GM08714 (cell line): ENCODE measurements around the gene ASPG.

ENCODE experiments used
- H3K4me3 ChIP-seq: fragments of 200-500 bp; sonication (Bioruptor generic); 2 replicates; pipeline ENCODE4 v1.5.1; 2014; ENCODE audit warnings: mild to moderate bottlenecking, low read length, inconsistent platforms
- ZNF274 ChIP-seq: IDR thresholded peaks from 2 replicates; pipeline ENCODE4 v1.6.1; 2012; ENCODE audit warnings: mild to moderate bottlenecking, low read depth, low read length

The ASPG gene

GRCh38 chr14:104161602-104162367 is 76.3 kb downstream of the ASPG start:
- no peak for TF ChIP-seq ZNF274
- no peak overlapping the region for H3K4me3 ChIP-seq

- no peak for TF ChIP-seq ZNF274
- no peak overlapping the region for H3K4me3 ChIP-seq
Measured at GRCh38 chr14:104162495-104162894, 77.0 kb downstream of the ASPG start.

DNA sequence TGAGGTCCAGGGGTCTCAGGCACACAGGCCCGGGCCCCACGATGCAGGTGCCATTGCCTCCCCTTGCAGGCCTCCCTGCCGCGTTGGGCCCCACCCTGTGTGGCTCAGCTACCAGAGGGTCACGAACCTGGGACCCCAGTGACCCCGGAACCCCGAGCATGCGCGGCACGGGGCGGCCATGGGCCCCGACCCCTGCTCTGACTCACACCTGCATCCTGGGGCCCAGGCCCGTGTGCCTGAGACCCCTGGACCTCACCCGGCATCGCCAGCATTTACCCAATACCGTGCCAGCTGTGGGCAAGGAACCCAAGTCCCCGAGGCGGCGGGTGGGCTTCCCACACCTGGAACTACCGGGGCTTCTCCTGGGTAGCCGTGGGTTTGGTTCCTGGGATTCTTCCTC is 78.0 kb downstream of the ASPG start:
- no peak for TF ChIP-seq ZNF274

DNA sequence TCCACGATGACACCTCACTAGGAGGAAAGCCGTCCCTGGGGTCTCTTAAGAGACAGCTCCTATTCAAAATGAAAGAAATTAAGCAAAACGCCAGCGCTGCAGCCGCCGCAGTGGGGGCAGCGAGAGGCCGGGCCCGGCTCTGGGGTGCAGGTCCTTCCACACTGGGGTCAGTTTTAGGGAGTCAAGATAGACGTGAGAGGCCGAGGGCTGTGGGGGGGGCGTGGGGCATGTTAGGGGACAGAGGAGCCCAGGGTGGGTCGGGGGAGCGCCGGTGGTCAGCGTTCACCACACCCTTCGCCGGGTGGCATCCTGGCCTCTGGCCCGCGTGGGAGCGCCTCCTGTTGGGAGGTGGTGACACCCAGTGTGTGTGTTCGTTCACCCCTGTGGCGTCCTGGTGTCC is 78.5 kb downstream of the ASPG start:
- H3K4me3 ChIP-seq = no peak overlapping the region
- TF ChIP-seq ZNF274 = no peak

More for the DNA sequence above, 78.0 kb downstream of the ASPG start:
- H3K4me3 ChIP-seq = no peak overlapping the region

DNA sequence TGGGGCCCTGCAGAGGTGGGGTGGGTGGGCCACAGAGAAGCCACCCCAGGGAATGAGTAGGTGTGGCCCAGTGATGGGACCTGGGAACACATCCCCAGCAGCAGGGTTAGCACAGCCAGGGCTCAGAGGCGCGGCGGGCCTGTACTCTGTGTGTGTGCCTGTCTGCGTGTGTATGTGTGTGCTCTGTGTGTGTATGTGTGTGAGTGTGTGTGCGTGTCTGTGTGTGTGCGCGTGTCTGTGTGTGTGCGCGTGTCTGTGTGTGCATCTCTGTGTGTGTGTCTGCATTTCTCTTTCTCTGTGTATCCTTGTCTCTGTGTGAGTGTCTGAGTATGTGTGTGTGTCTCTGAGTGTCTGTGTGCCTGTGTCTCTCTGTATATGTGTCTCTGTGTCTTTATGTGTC is 79.0 kb downstream of the ASPG start:
- no peak for TF ChIP-seq ZNF274
- H3K4me3 ChIP-seq = no peak overlapping the region
